Uterus (tissue), 4 donors: ENCODE measurements around the gene UBE2Z. TPM values are rescaled to one million over a fixed set of nuclear protein-coding genes. Genes with fewer than 3 reads are reported as not detected.
A peak's percentile ranks its signal among the peaks of the same experiment; 100 is the strongest.

ENCODE experiments used
- DNase-seq, 2 donors: peaks; one replicate each; pipeline ENCODE4 v3.0.0-alpha.2; 2019 to 2020
- H3K27ac ChIP-seq, 2 donors: fragments of 200-600 bp; sonication (generic); 1 replicate in 1 of 2; 2 replicates in 1 of 2; pipeline ENCODE4 v1.5.1; 2016 to 2018
- H3K27me3 ChIP-seq, 2 donors: fragments of 200-600 bp; sonication (generic); one replicate each; pipeline ENCODE4 v1.5.1; 2018 to 2019; ENCODE audit warnings: control low read depth in 1 of 2
- H3K36me3 ChIP-seq, 2 donors: fragments of 200-600 bp; sonication (generic); one replicate each; pipeline ENCODE4 v1.5.1; 2019; ENCODE audit warnings: control low read depth in 1 of 2
- H3K4me1 ChIP-seq, 2 donors: fragments of 200-600 bp; sonication (generic); one replicate each; pipeline ENCODE4 v1.5.1; 2018 to 2019; ENCODE audit warnings: control low read depth in 1 of 2
- H3K4me3 ChIP-seq, 2 donors: fragments of 200-600 bp; sonication (generic); 1 replicate in 1 of 2; 2 replicates in 1 of 2; pipeline ENCODE4 v1.5.1; 2018 to 2019; ENCODE audit warnings: mild to moderate bottlenecking in 1 of 2
- H3K9me3 ChIP-seq, 2 donors: fragments of 200-600 bp; sonication (generic); one replicate each; pipeline ENCODE4 v1.5.1; 2019; ENCODE audit warnings: control low read depth in 1 of 2
- CTCF ChIP-seq, 4 experiments: fragments of 200-600 bp in 2 of 4; fragments of 450-650 bp in 2 of 4; sonication (generic) in 2 of 4; IDR thresholded peaks; one replicate each; pipeline ENCODE4 v1.5.1; 2016 to 2019; ENCODE audit warnings: antibody characterized with exemption in 4 of 4, mild to moderate bottlenecking in 2 of 4, moderate library complexity in 1 of 4
- POLR2A ChIP-seq, 2 donors: fragments of 450-650 bp; IDR thresholded peaks; one replicate each; pipeline ENCODE4 v1.6.1; 2016; ENCODE audit warnings: antibody characterized with exemption in 2 of 2, mild to moderate bottlenecking in 1 of 2, moderate library complexity in 1 of 2
- intact Hi-C: fragments of 100-400 bp; cut with DNase I; formaldehyde crosslinking; loops from one replicate; pipeline ENCODE4 v1.15.1; 2023; ENCODE audit warnings: low total_unique reads
- small RNA-seq: library from RNA; depleted of rRNA; stranded (forward); fragments of <200 nt; gene quantifications from one replicate; pipeline ENCODE3, GENCODE V24; 2016
- total RNA-seq, 4 donors: library from RNA; depleted of rRNA in 3 of 4; stranded (reverse); fragments of >200 nt in 3 of 4; gene quantifications; one replicate each; pipeline versions ENCODE4 v1.1.0 to v1.2.4, GENCODE V29; 2014 to 2023
- donor health status: DM: yes; HTN: yes; CAD: no.

Gene UBE2Z
- total RNA-seq, 4 donors from 2014 or later, result 25.0 to 77.9 (median 59.4) TPM

- TF ChIP-seq CTCF (IDR thresholded peaks at IDR 0.05) (no peak), POLR2A (IDR thresholded peaks at IDR 0.05) (no peak)
- Histone ChIP-seq H3K4me1 (no peaks in the 10 kb centered on the region), H3K27me3 (no peaks in the 10 kb centered on the region), H3K4me3 (no peak overlapping the region), H3K36me3 (no peaks in the 10 kb centered on the region), H3K9me3 (no peaks in the 10 kb centered on the region), H3K27ac (no peak overlapping the region)
- intact Hi-C loops, result no loop called here
- DNase-seq, result no peak
These were observed 62.9 kb downstream of the UBE2Z start for GRCh38 chr17:48970865-48971687.

- Histone ChIP-seq H3K9me3 (no peaks in the 10 kb centered on the region), H3K36me3 (no peaks in the 10 kb centered on the region), H3K4me1 (no peaks in the 10 kb centered on the region), H3K27ac (peak overlapping the region; percentile 13 to 38), H3K4me3 (no peak overlapping the region), H3K27me3 (no peaks in the 10 kb centered on the region)
- DNase-seq, result no peak
- TF ChIP-seq CTCF (IDR thresholded peaks at IDR 0.05) (no peak), POLR2A (IDR thresholded peaks at IDR 0.05) (no peak)
- intact Hi-C loops, result no loop called here
These were observed 64.5 kb downstream of the UBE2Z start for GRCh38 chr17:48972749-48973097.

GRCh38 chr17:48973806-48974205, 65.6 kb downstream of the UBE2Z start:
- TF ChIP-seq POLR2A (IDR thresholded peaks at IDR 0.05) (no peak), CTCF (IDR thresholded peaks at IDR 0.05) (no peak)
- Histone ChIP-seq H3K4me3 (no peak overlapping the region), H3K27me3 (no peaks in the 10 kb centered on the region), H3K4me1 (no peaks in the 10 kb centered on the region), H3K9me3 (no peaks in the 10 kb centered on the region), H3K36me3 (no peaks in the 10 kb centered on the region), H3K27ac (no peak overlapping the region)
- no peak for DNase-seq
- intact Hi-C loops, result no loop called here

Small RNAs within 50 kb of the gene (small RNA-seq; reads per million reads assigned to genes)
- gene AC068531.1, result not detected
- not detected for gene RF00263
- gene RF01210, result not detected
- gene RNU1-42P, result not detected

Other genes with a start within 250 kb of the UBE2Z start
- not detected for gene PRAC1, start 185.9 kb upstream of the UBE2Z start, total RNA-seq
- gene PRAC2, start 185.2 kb upstream of the UBE2Z start, total RNA-seq, result not detected
- gene HOXB13, start 179.7 kb upstream of the UBE2Z start, total RNA-seq, result not detected
- gene TTLL6, start 91.2 kb upstream of the UBE2Z start, total RNA-seq, result under 1 TPM in 2 of 4 donors, not detected in 2; 0.41 to 0.91 TPM
- gene CALCOCO2, start 77.4 kb upstream of the UBE2Z start, total RNA-seq, result 100 to 1,000 TPM in 2 of 4 donors, 10 to 100 TPM in 2; 40.9 to 318 (median 118) TPM
- 10 to 100 TPM; 12.8 to 45.9 (median 23.8) TPM for gene ATP5MC1, start 15.6 kb upstream of the UBE2Z start, total RNA-seq
- gene SNF8, start 36.4 kb downstream of the UBE2Z start, total RNA-seq, result 10 to 100 TPM in 3 of 4 donors, 1 to 10 TPM in 1; 6.9 to 64.6 (median 38.4) TPM
- not detected for gene GIP, start 60.2 kb downstream of the UBE2Z start, total RNA-seq
- 1 to 10 TPM in 1 of 4 donors, under 1 TPM in 1, not detected in 2; under 0.01 to 1.8 TPM for gene IGF2BP1, start 89.0 kb downstream of the UBE2Z start, total RNA-seq
- under 1 TPM in 3 of 4 donors, not detected in 1; under 0.01 to 0.18 (median 0.07) TPM for gene B4GALNT2, start 224.4 kb downstream of the UBE2Z start, total RNA-seq